HepG2 (cell line): ENCODE data around the gene IL18.

Source experiments
- CBX5 ChIP-seq: sonication (generic); formaldehyde crosslinking; IDR thresholded peaks from 2 replicates; pipeline ENCODE4 v1.4.0; 2020; ENCODE audit warnings: missing genetic modification reagents, borderline replicate concordance
- HNF4G ChIP-seq, 2 experiments: sonication (generic) in 1 of 2; formaldehyde crosslinking in 1 of 2; IDR thresholded peaks; 2 replicates each; pipeline versions ENCODE4 v1.4.0 to v1.6.1; 2011 to 2020; ENCODE audit warnings: borderline replicate concordance in 2 of 2, low read depth in 2 of 2, mild to moderate bottlenecking in 2 of 2, low read length in 1 of 2, missing genetic modification reagents in 1 of 2, moderate library complexity in 1 of 2
- KDM1A ChIP-seq: IDR thresholded peaks from 2 replicates; pipeline ENCODE4 v1.6.1; 2016; ENCODE audit warnings: missing compliant biosample characterization
- RBM39 ChIP-seq: fragments of 200-400 bp; formaldehyde crosslinking; IDR thresholded peaks from one replicate; pipeline ENCODE4 v1.6.1; 2018; ENCODE audit warnings: antibody characterized with exemption, mild to moderate bottlenecking, low read depth, low read length; ENCODE audit not compliant: poor library complexity, severe bottlenecking
- SRF ChIP-seq: IDR thresholded peaks from 2 replicates; pipeline ENCODE4 v1.6.1; 2011; ENCODE audit warnings: mild to moderate bottlenecking, low read depth, low read length, moderate library complexity
- TAF1 ChIP-seq: sonication (generic); formaldehyde crosslinking; IDR thresholded peaks from 2 replicates; pipeline ENCODE4 v1.4.0; 2020; ENCODE audit warnings: missing genetic modification reagents
- TFAP4 ChIP-seq: sonication (generic); IDR thresholded peaks from 2 replicates; pipeline ENCODE4 v1.6.1; 2016; ENCODE audit warnings: low read depth, borderline replicate concordance
- U2AF1 ChIP-seq: fragments of 200-400 bp; formaldehyde crosslinking; optimal IDR thresholded peaks from 2 replicates; pipeline ENCODE3; 2017; ENCODE audit warnings: mild to moderate bottlenecking, low read depth, low read length
- YY1 ChIP-seq: IDR thresholded peaks from 2 replicates; pipeline ENCODE4 v1.6.1; 2011; ENCODE audit warnings: low read length, low read depth, moderate library complexity, mild to moderate bottlenecking; ENCODE audit not compliant: insufficient read depth, insufficient replicate concordance
- ZBTB38 ChIP-seq: sonication (generic); formaldehyde crosslinking; IDR thresholded peaks from 2 replicates; pipeline ENCODE4 v1.5.1; 2020; ENCODE audit warnings: mild to moderate bottlenecking, missing genetic modification reagents
- ZFX ChIP-seq: sonication (generic); formaldehyde crosslinking; IDR thresholded peaks from 2 replicates; pipeline ENCODE4 v1.4.0; 2020; ENCODE audit warnings: mild to moderate bottlenecking, low read depth, missing genetic modification reagents, moderate library complexity
- ZNF180 ChIP-seq: sonication (generic); formaldehyde crosslinking; IDR thresholded peaks from 2 replicates; pipeline ENCODE4 v1.4.0; 2020; ENCODE audit warnings: low read depth, missing genetic modification reagents, borderline replicate concordance

- no peak for TF ChIP-seq SRF
- no peak for TF ChIP-seq U2AF1
- no peak for TF ChIP-seq RBM39
- TF ChIP-seq TFAP4, result no peak
- no peak for TF ChIP-seq ZNF180 (CRISPR knock-in tag)
- no peak for TF ChIP-seq TAF1
- no peak for TF ChIP-seq KDM1A (CRISPR knock-in tag)
- no peak for TF ChIP-seq HNF4G (IDR thresholded peaks at IDR 0.05; ENCODE audit: borderline replicate concordance, low read depth, low read length)
- TF ChIP-seq HNF4G (CRISPR knock-in tag; IDR thresholded peaks at IDR 0.05; ENCODE audit: borderline replicate concordance, low read depth), result no peak
- no peak for TF ChIP-seq YY1
- no peak for TF ChIP-seq ZBTB38 (CRISPR knock-in tag)
- TF ChIP-seq CBX5 (CRISPR knock-in tag), result no peak
- TF ChIP-seq ZFX, result no peak
Observed at GRCh38 chr11:112166562-112166961, 2.7 kb upstream of the IL18 start.
